Neural crest cell (in vitro differentiated cells): Measurements from ENCODE around the gene PACSIN1. TPM values are rescaled to one million over a fixed set of nuclear protein-coding genes. Genes with fewer than 3 reads are reported as not detected.

ENCODE experiments used
- DNase-seq: peaks from one replicate; pipeline ENCODE4 v3.0.0; 2021; ENCODE audit warnings: low read depth, mixed read lengths, low spot score
- H3K27ac Mint-ChIP-seq: one replicate; pipeline ENCODE4 v1.8.0; 2021; ENCODE audit warnings: mild to moderate bottlenecking, mixed read lengths; ENCODE audit not compliant: unreplicated experiment
- H3K27me3 Mint-ChIP-seq: 2 replicates; pipeline ENCODE4 v1.8.0; 2021; ENCODE audit warnings: low read depth, mild to moderate bottlenecking, mixed read lengths
- H3K36me3 Mint-ChIP-seq: 2 replicates; pipeline ENCODE4 v1.8.0; 2021; ENCODE audit warnings: low read depth, mild to moderate bottlenecking, mixed read lengths
- H3K4me1 Mint-ChIP-seq: 2 replicates; pipeline ENCODE4 v1.8.0; 2021; ENCODE audit warnings: mixed read lengths
- H3K4me3 Mint-ChIP-seq: one replicate; pipeline ENCODE4 v1.8.0; 2021; ENCODE audit warnings: mild to moderate bottlenecking, mixed read lengths
- H3K9me3 Mint-ChIP-seq: 2 replicates; pipeline ENCODE4 v1.8.0; 2021; ENCODE audit warnings: mixed read lengths
- CTCF ChIP-seq: fragments of 200-600 bp; sonication (generic); conservative IDR thresholded peaks from 2 replicates; pipeline ENCODE4 v1.5.0; 2021; ENCODE audit warnings: antibody characterized with exemption, mild to moderate bottlenecking
- total RNA-seq: library from RNA; stranded (reverse); gene quantifications from 2 replicates; pipeline ENCODE4 v1.2.1, GENCODE V29; 2021

Gene PACSIN1
- total RNA-seq, 1 donor from 2014 or later = 0.44 TPM

GRCh38 chr6:34473967-34474366 lies 8.1 kb downstream of the PACSIN1 start:
- H3K27ac Mint-ChIP-seq = no peak overlapping the region

GRCh38 chr6:34474754-34475153 lies 8.9 kb downstream of the PACSIN1 start:
- no peak for TF ChIP-seq CTCF
- no peak overlapping the region for H3K27ac Mint-ChIP-seq
- H3K4me3 Mint-ChIP-seq = no peak overlapping the region
- H3K27me3 Mint-ChIP-seq = no peaks in the 10 kb centered on the region
- no peaks in the 10 kb centered on the region for H3K9me3 Mint-ChIP-seq
- no peaks in the 10 kb centered on the region for H3K4me1 Mint-ChIP-seq
- no peaks in the 10 kb centered on the region for H3K36me3 Mint-ChIP-seq
- no peak for DNase-seq

More at GRCh38 chr6:34473967-34474366, 8.1 kb downstream of the PACSIN1 start:
- DNase-seq = no peak
- Mint-ChIP-seq H3K9me3 (no peaks in the 10 kb centered on the region), H3K27me3 (no peaks in the 10 kb centered on the region), H3K4me1 (no peaks in the 10 kb centered on the region), H3K36me3 (no peaks in the 10 kb centered on the region), H3K4me3 (no peak overlapping the region)
- TF ChIP-seq CTCF = no peak

- Mint-ChIP-seq H3K36me3 (no peaks in the 10 kb centered on the region), H3K4me3 (no peak overlapping the region), H3K27me3 (no peaks in the 10 kb centered on the region), H3K27ac (no peak overlapping the region), H3K4me1 (no peaks in the 10 kb centered on the region), H3K9me3 (no peaks in the 10 kb centered on the region)
- no peak for DNase-seq
- no peak for TF ChIP-seq CTCF
These were observed 9.4 kb downstream of the PACSIN1 start for GRCh38 chr6:34475238-34475682.

GRCh38 chr6:34475767-34476328 lies 10.0 kb downstream of the PACSIN1 start:
- no peak for TF ChIP-seq CTCF
- no peak overlapping the region for H3K27ac Mint-ChIP-seq
- no peaks in the 10 kb centered on the region for H3K4me1 Mint-ChIP-seq
- no peaks in the 10 kb centered on the region for H3K27me3 Mint-ChIP-seq
- no peak overlapping the region for H3K4me3 Mint-ChIP-seq
- no peak for DNase-seq
- H3K36me3 Mint-ChIP-seq = no peaks in the 10 kb centered on the region
- no peaks in the 10 kb centered on the region for H3K9me3 Mint-ChIP-seq

GRCh38 chr6:34476447-34476846 lies 10.6 kb downstream of the PACSIN1 start:
- no peak for DNase-seq
- no peak for TF ChIP-seq CTCF
- Mint-ChIP-seq H3K36me3 (no peaks in the 10 kb centered on the region), H3K9me3 (no peaks in the 10 kb centered on the region), H3K4me1 (no peaks in the 10 kb centered on the region), H3K27ac (no peak overlapping the region), H3K4me3 (no peak overlapping the region), H3K27me3 (no peaks in the 10 kb centered on the region)

GRCh38 chr6:34476921-34477320 lies 11.0 kb downstream of the PACSIN1 start:
- H3K27me3 Mint-ChIP-seq = no peaks in the 10 kb centered on the region
- H3K36me3 Mint-ChIP-seq = no peaks in the 10 kb centered on the region
- no peaks in the 10 kb centered on the region for H3K4me1 Mint-ChIP-seq
- no peak for DNase-seq
- no peak overlapping the region for H3K27ac Mint-ChIP-seq
- H3K9me3 Mint-ChIP-seq = no peaks in the 10 kb centered on the region
- TF ChIP-seq CTCF = no peak
- H3K4me3 Mint-ChIP-seq = no peak overlapping the region
